ENCODE measurements around the gene SNAP29. TPM values are rescaled to one million over a fixed set of nuclear protein-coding genes. Genes with fewer than 3 reads are reported as not detected.

The SNAP29 gene
- total and polyA plus RNA-seq, 9 of the 15 experiments (the other 6 are each of a cell fraction or from before 2014, with no cell fraction given): 19.5 to 250 (median 75.9) TPM

DNA sequence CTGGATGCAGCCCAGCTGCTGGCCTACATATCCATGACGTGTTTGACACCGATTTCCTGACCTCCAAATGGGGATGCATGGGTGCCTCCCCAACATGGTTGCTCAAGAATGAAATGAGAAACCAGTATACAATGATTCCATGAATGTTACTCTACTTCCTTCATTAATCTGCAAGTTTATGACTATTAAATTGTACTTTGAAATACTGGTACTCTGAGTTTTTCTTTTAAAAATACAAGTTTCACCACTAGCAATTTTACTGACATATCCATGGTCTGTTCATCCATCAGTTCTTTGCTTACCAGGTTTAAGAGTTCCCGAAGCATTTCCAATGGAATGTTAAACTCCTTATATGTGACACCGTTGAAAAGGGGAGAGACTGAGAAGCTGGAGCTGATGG, 45.8 kb upstream of the SNAP29 start (continued):
- TF ChIP-seq, protein P1, sequence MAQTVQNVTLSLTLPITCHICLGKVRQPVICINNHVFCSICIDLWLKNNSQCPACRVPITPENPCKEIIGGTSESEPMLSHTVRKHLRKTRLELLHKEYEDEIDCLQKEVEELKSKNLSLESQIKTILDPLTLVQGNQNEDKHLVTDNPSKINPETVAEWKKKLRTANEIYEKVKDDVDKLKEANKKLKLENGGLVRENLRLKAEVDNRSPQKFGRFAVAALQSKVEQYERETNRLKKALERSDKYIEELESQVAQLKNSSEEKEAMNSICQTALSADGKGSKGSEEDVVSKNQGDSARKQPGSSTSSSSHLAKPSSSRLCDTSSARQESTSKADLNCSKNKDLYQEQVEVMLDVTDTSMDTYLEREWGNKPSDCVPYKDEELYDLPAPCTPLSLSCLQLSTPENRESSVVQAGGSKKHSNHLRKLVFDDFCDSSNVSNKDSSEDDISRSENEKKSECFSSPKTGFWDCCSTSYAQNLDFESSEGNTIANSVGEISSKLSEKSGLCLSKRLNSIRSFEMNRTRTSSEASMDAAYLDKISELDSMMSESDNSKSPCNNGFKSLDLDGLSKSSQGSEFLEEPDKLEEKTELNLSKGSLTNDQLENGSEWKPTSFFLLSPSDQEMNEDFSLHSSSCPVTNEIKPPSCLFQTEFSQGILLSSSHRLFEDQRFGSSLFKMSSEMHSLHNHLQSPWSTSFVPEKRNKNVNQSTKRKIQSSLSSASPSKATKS (CRISPR knock-in tag; IDR thresholded peaks at IDR 0.05): no peak
- 0 out of 2 replicates have a peak, but pooled peaks have one; percentile 14 for TF ChIP-seq HIVEP1 (CRISPR knock-in tag; IDR thresholded peaks at IDR 0.05)
- TF ChIP-seq MYBL2 (IDR thresholded peaks at IDR 0.05; ENCODE audit: low read depth): no peak
- TF ChIP-seq MYBL2 (CRISPR knock-in tag; IDR thresholded peaks at IDR 0.05; ENCODE audit: borderline replicate concordance): no peak
- no peak for TF ChIP-seq HDAC3 (IDR thresholded peaks at IDR 0.05; ENCODE audit: borderline replicate concordance, partially characterized antibody)
- TF ChIP-seq PPARD (CRISPR knock-in tag; IDR thresholded peaks at IDR 0.05): 0 out of 2 replicates have a peak, but pooled peaks have one; percentile 21
- TF ChIP-seq, protein P2, sequence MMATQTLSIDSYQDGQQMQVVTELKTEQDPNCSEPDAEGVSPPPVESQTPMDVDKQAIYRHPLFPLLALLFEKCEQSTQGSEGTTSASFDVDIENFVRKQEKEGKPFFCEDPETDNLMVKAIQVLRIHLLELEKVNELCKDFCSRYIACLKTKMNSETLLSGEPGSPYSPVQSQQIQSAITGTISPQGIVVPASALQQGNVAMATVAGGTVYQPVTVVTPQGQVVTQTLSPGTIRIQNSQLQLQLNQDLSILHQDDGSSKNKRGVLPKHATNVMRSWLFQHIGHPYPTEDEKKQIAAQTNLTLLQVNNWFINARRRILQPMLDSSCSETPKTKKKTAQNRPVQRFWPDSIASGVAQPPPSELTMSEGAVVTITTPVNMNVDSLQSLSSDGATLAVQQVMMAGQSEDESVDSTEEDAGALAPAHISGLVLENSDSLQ (IDR thresholded peaks at IDR 0.05): no peak
- TF ChIP-seq, protein P3, sequence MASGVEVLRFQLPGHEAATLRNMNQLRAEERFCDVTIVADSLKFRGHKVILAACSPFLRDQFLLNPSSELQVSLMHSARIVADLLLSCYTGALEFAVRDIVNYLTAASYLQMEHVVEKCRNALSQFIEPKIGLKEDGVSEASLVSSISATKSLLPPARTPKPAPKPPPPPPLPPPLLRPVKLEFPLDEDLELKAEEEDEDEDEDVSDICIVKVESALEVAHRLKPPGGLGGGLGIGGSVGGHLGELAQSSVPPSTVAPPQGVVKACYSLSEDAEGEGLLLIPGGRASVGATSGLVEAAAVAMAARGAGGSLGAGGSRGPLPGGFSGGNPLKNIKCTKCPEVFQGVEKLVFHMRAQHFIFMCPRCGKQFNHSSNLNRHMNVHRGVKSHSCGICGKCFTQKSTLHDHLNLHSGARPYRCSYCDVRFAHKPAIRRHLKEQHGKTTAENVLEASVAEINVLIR (CRISPR knock-in tag; IDR thresholded peaks at IDR 0.05): no peak
- TF ChIP-seq ZNF197 (CRISPR knock-in tag; IDR thresholded peaks at IDR 0.05; ENCODE audit: low read depth): no peak
- no peak for TF ChIP-seq ZNF609 (CRISPR knock-in tag; IDR thresholded peaks at IDR 0.05; ENCODE audit: borderline replicate concordance)
- no peak for TF ChIP-seq RFX1 (IDR thresholded peaks at IDR 0.05)
- TF ChIP-seq ZNF785 (CRISPR knock-in tag; IDR thresholded peaks at IDR 0.05): peak; percentile 78
- no peak for TF ChIP-seq SNRNP70 (optimal IDR thresholded peaks at IDR 0.05; ENCODE audit: low read depth, low read length)
- 0 out of 2 replicates have a peak, but pooled peaks have one; percentile 35 for TF ChIP-seq ZNF707 (CRISPR knock-in tag; conservative IDR thresholded peaks at IDR 0.05)
- TF ChIP-seq FOXA1 (IDR thresholded peaks at IDR 0.05; ENCODE audit: borderline replicate concordance): no peak
- TF ChIP-seq TEAD2 (tag; IDR thresholded peaks at IDR 0.05): no peak
- no peak for TF ChIP-seq SREBF1 (IDR thresholded peaks at IDR 0.05; ENCODE audit: borderline replicate concordance, low read depth, low read length)
- no peak for TF ChIP-seq NR2F6 (CRISPR knock-in tag; IDR thresholded peaks at IDR 0.05)
- TF ChIP-seq ZNF561 (CRISPR knock-in tag; conservative IDR thresholded peaks at IDR 0.05): no peak
- TF ChIP-seq RBM39 (optimal IDR thresholded peaks at IDR 0.05; ENCODE audit: low read depth, low read length): no peak
- TF ChIP-seq SRSF1 (IDR thresholded peaks at IDR 0.05; ENCODE audit: low read depth, low read length): no peak
